Bone marrow (tissue), 2 donors: Measurements from ENCODE around the gene HOXA10.

Experiments used
- DNase-seq, 2 donors: peaks; one replicate each; lab custom pipeline; 2025; lab: John Stamatoyannopoulos, UW

HOXA10 gene

GRCh38 chr7:27129729-27130539 is 44.2 kb downstream of the HOXA10 start:
- DNase-seq: no peak

GRCh38 chr7:27128776-27129728 is 45.1 kb downstream of the HOXA10 start:
- no peak for DNase-seq

GRCh38 chr7:27128034-27128433 is 46.1 kb downstream of the HOXA10 start:
- DNase-seq: no peak

- no peak for DNase-seq
Observed at GRCh38 chr7:27126596-27127327, 47.4 kb downstream of the HOXA10 start.

- DNase-seq: no peak
Observed at GRCh38 chr7:27125986-27126394, 48.1 kb downstream of the HOXA10 start.

- DNase-seq: no peak
Observed at GRCh38 chr7:27124902-27125689, 49.0 kb downstream of the HOXA10 start.

GRCh38 chr7:27124096-27124901 is 49.8 kb downstream of the HOXA10 start:
- DNase-seq: no peak

- no peak for DNase-seq
Observed at GRCh38 chr7:27123477-27124053, 50.6 kb downstream of the HOXA10 start.

GRCh38 chr7:27123007-27123476 is 51.1 kb downstream of the HOXA10 start:
- no peak for DNase-seq

- DNase-seq: no peak
Observed at GRCh38 chr7:27122077-27122910, 51.8 kb downstream of the HOXA10 start.

GRCh38 chr7:27121684-27122076 is 52.4 kb downstream of the HOXA10 start:
- no peak for DNase-seq
